ENCODE results near the gene STARD10. TPM values are rescaled to one million over a fixed set of nuclear protein-coding genes. Genes with fewer than 3 reads are reported as not detected.

STARD10 gene
- total and polyA plus RNA-seq, 9 of the 15 experiments (the other 6 are each of a cell fraction or from before 2014, with no cell fraction given): 0.15 to 52.9 (median 32.3) TPM

DNA sequence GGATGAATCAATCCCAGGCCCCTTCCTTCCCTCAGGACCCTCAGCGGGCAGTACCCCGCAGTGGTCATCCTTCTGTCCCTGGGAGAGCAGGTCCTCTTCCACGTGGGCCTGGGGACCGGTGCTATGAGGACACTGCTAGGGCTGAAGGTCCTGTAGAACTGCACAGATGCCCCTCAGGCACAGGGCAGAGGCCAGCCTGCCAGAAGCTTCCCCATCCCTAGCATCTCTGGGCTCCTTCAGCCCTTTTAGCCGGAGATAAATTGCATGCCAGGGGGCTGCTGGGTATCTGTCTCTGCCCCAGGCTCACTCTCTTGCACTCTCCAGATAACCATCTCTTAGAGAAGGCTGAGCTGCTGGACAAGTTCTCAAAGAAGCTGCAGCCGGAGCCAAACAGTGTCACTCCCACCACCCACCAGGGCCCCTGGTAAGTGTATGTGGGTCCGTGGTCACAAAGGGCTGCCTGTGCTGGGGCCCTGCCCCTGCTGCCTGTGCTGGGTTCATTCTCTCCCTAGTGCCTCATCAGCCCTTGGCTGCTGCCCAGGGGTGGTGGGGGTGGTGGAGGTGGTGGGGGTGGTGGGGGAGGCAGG lies 22.6 kb upstream of the STARD10 start:
- POLR2A ChIA-PET: interaction anchor here (0.7 to 1.5 kb wide), 4 partner anchors 8 to 37 kb away, joined by 3 to 4 read pairs (median 4); no protein-coding TSS in a partner anchor

More for the DNA sequence above, 22.6 kb upstream of the STARD10 start:
- Histone ChIP-seq H3K4me2 (ENCODE audit: insufficient read depth, low read length) (peak overlapping the region; percentile 17; the same call in 1 of the 2 replicates), H2AFZ (ENCODE audit: low read depth, low read length) (no peak overlapping the region), H3K4me3 (no peak overlapping the region), H3K9me1 (ENCODE audit: control insufficient read depth, insufficient read depth, low read length) (peaks cover 5% of the 10 kb centered on the region), H3K79me2 (ENCODE audit: control insufficient read depth, insufficient read depth, low read length) (peaks cover 4% of the 10 kb centered on the region; the same call in 2 of the 3 replicates), H3K27me3 (ENCODE audit: control insufficient read depth in 2 of 2, insufficient read depth in 2 of 2, low read length in 2 of 2) (no peaks in the 10 kb centered on the region), H3K27ac (ENCODE audit: extremely low read depth, low read depth, low read length) (peak overlapping the region; percentile 87; the same call in 1 of the 3 replicates), H4K20me1 (replicated peaks; ENCODE audit: control insufficient read depth, insufficient read depth, low read length) (no peaks in the 10 kb centered on the region), H3K9ac (ENCODE audit: insufficient read depth in 1 of 2, low read depth in 2 of 2, low read length in 2 of 2) (peak overlapping the region in 1 of 2 experiments; percentile 72; a peak in 2 of 4 replicates), H3K9me3 (replicated peaks; ENCODE audit: control insufficient read depth, insufficient read depth, low read depth, low read length) (no peaks in the 10 kb centered on the region), H3K4me1 (replicated peaks in 1 of 2; ENCODE audit: control insufficient read depth in 2 of 2, insufficient read depth in 2 of 2, low read length in 2 of 2) (peaks cover 33 to 53% of the 10 kb centered on the region in 2 experiments), H3K36me3 (ENCODE audit: control insufficient read depth, insufficient read depth, low read length) (no peaks in the 10 kb centered on the region)
- BruUV-seq (replicated peaks): no TSS peak
- in situ Hi-C loops (cut with MboI): no loop called here
- FAIRE-seq (no peak), DNase-seq (ENCODE audit: extremely low read depth in 1 of 4, low spot score in 3 of 4) (peak in 1 of 4 experiments; percentile 21), ATAC-seq (no peak)
- TF ChIP-seq TCF3 (CRISPR knock-in tag; IDR thresholded peaks at IDR 0.05): no peak
- no peak for TF ChIP-seq FOXJ3 (CRISPR knock-in tag; IDR thresholded peaks at IDR 0.05)
- TF ChIP-seq HNRNPLL (IDR thresholded peaks at IDR 0.05; ENCODE audit: low read depth, low read length, poor library complexity, severe bottlenecking): no peak
- no peak for TF ChIP-seq MAFK (IDR thresholded peaks at IDR 0.05; ENCODE audit: low read length)
- TF ChIP-seq, protein P1, sequence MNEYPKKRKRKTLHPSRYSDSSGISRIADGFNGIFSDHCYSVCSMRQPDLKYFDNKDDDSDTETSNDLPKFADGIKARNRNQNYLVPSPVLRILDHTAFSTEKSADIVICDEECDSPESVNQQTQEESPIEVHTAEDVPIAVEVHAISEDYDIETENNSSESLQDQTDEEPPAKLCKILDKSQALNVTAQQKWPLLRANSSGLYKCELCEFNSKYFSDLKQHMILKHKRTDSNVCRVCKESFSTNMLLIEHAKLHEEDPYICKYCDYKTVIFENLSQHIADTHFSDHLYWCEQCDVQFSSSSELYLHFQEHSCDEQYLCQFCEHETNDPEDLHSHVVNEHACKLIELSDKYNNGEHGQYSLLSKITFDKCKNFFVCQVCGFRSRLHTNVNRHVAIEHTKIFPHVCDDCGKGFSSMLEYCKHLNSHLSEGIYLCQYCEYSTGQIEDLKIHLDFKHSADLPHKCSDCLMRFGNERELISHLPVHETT (CRISPR knock-in tag; conservative IDR thresholded peaks at IDR 0.05 in 1 of 2, IDR thresholded peaks at IDR 0.05 in 1 of 2): 0 out of 4 replicates have a peak, but pooled peaks of 1 of the 2 experiments have one; percentile 38
- TF ChIP-seq RBM17 (IDR thresholded peaks at IDR 0.05; ENCODE audit: borderline replicate concordance, low read depth, low read length): no peak
- TF ChIP-seq IRF1 (CRISPR knock-in tag; IDR thresholded peaks at IDR 0.05; ENCODE audit: borderline replicate concordance): no peak
- TF ChIP-seq ZNF764 (CRISPR knock-in tag; IDR thresholded peaks at IDR 0.05; ENCODE audit: low read depth): no peak
- no peak for TF ChIP-seq ZNF699 (CRISPR knock-in tag; IDR thresholded peaks at IDR 0.05; ENCODE audit: insufficient replicate concordance)
- no peak for TF ChIP-seq FOXK1 (CRISPR knock-in tag; IDR thresholded peaks at IDR 0.05; ENCODE audit: borderline replicate concordance)
- TF ChIP-seq RBM22 (IDR thresholded peaks at IDR 0.05; ENCODE audit: low read depth, low read length, poor library complexity, severe bottlenecking): no peak
- TF ChIP-seq ZFP36 (IDR thresholded peaks at IDR 0.05; ENCODE audit: low read depth, low read length, partially characterized antibody): peak; percentile 71
- no peak for TF ChIP-seq KHSRP (IDR thresholded peaks at IDR 0.05)
- no peak for TF ChIP-seq HDAC2 (IDR thresholded peaks at IDR 0.05)
- TF ChIP-seq TAL1 (IDR thresholded peaks at IDR 0.05): no peak
- TF ChIP-seq EHMT2 (IDR thresholded peaks at IDR 0.05): no peak
- intact Hi-C loops (cut with micrococcal nuclease): no loop called here
- CTCF ChIA-PET (ENCODE audit: low intra/inter-chr PET ratio): interaction anchor here (0.6 kb wide), 1 partner anchor 316 kb away, joined by 3 read pairs; no protein-coding TSS in a partner anchor
- WGBS (ENCODE audit: insufficient coverage, low coverage, missing lambda C conversion rate): 59% methylated on average over 7 of the region's 7 CpGs

Measured in K562 (cell line).